ENCODE data around the gene SLCO3A1. TPM values are rescaled to one million over a fixed set of nuclear protein-coding genes. Genes with fewer than 3 reads are reported as not detected.

Gene SLCO3A1
- total and polyA plus RNA-seq, 2 experiments from 2014 or later: 1.9 to 6.9 TPM

DNA sequence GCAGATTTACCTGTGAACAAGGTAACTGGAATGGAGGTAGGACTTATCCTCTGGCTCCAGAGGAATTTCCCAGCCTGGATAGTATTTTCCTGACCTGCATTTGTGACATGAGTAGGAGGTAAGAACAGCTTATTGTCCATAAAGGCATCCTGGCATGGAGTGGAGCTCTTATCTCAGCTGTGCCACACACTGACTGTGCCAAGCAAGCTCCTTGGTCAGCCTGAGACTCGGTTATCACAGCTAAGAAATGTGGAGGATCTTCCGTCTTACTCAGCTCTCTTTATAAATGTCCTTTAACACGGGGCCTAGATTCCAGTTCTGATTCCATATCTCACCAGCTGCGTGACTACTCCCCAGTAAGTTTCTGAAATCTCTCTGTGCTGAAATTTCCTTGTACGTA lies 38.9 kb downstream of the SLCO3A1 start:
- Histone ChIP-seq H3K9me3 (ENCODE audit: low read depth) (no peaks in the 10 kb centered on the region), H3K4me1 (ENCODE audit: insufficient read depth) (peaks cover 10% of the 10 kb centered on the region; the same call in 1 of the 2 replicates), H3K4me2 (ENCODE audit: unreplicated experiment) (no peak overlapping the region), H3F3A (ENCODE audit: insufficient read depth) (no peaks in the 10 kb centered on the region; the same call in 1 of the 2 replicates), H4K20me1 (ENCODE audit: insufficient read depth) (no peaks in the 10 kb centered on the region), H3K4me3 (no peak overlapping the region), H3K9me2 (ENCODE audit: insufficient read depth) (no peaks in the 10 kb centered on the region), H3K27ac (no peak overlapping the region), H3K9ac (no peak overlapping the region), H2AFZ (no peak overlapping the region), H3K79me2 (ENCODE audit: insufficient read depth) (no peaks in the 10 kb centered on the region), H3K27me3 (replicated peaks; ENCODE audit: insufficient read depth) (no peaks in the 10 kb centered on the region), H3K36me3 (ENCODE audit: low read depth) (no peaks in the 10 kb centered on the region)
- 86 to 88% methylated on average over 5 of the region's 5 CpGs for WGBS, 2 experiments (ENCODE audit: low coverage in 1 of 2, low lambda C conversion rate in 2 of 2, missing lambda C conversion rate in 2 of 2)
- DNase-seq: no peak
- in situ Hi-C loops (cut with MboI): no loop called here
- no peak for TF ChIP-seq EZH2 (IDR thresholded peaks at IDR 0.05; ENCODE audit: insufficient read depth, poor library complexity, severe bottlenecking)
- no peak for TF ChIP-seq EZH2phosphoT487 (IDR thresholded peaks at IDR 0.05; ENCODE audit: insufficient read depth, low read depth)

DNA sequence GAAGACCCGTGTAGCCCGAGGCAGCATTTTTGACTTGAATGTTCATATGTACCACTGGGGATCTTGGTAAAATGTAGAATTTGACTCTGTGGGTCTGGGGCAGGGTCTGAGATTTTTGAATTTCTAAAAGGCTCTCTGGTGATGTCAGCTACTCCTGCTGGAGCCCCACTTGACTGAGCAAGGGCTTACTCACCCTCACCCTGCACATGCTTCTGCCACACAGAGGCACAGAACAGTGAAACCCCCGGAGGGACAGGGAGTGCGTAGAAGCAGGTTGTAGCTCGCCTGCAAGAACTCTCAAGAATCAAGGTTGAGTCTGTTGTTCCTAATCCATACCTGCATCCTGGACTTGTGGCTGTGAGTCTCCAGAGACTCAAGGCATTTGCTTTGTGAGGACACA lies 41.1 kb downstream of the SLCO3A1 start:
- in situ Hi-C loops (cut with MboI): no loop called here
- H3F3A ChIP-seq (ENCODE audit: insufficient read depth): no peaks in the 10 kb centered on the region
- no peaks in the 10 kb centered on the region for H3K79me2 ChIP-seq (ENCODE audit: insufficient read depth)
- H4K20me1 ChIP-seq (ENCODE audit: insufficient read depth): no peaks in the 10 kb centered on the region
- H3K4me1 ChIP-seq (ENCODE audit: insufficient read depth): 0 out of 2 replicates have a peak, but pooled peaks cover 6% of the 10 kb centered on the region
- H3K36me3 ChIP-seq (ENCODE audit: low read depth): no peaks in the 10 kb centered on the region
- WGBS, 2 experiments (ENCODE audit: low coverage in 1 of 2, low lambda C conversion rate in 2 of 2, missing lambda C conversion rate in 2 of 2): 82 to 85% methylated on average over 5 of the region's 5 CpGs
- H3K9me3 ChIP-seq (ENCODE audit: low read depth): no peaks in the 10 kb centered on the region
- H3K9me2 ChIP-seq (ENCODE audit: insufficient read depth): no peaks in the 10 kb centered on the region
- TF ChIP-seq EZH2 (IDR thresholded peaks at IDR 0.05; ENCODE audit: insufficient read depth, poor library complexity, severe bottlenecking) (no peak), EZH2phosphoT487 (IDR thresholded peaks at IDR 0.05; ENCODE audit: insufficient read depth, low read depth) (no peak)
- DNase-seq: peak; percentile 3
- no peak overlapping the region for H3K9ac ChIP-seq
- H3K4me2 ChIP-seq (ENCODE audit: unreplicated experiment): no peak overlapping the region
- H3K4me3 ChIP-seq: no peak overlapping the region
- H3K27me3 ChIP-seq (replicated peaks; ENCODE audit: insufficient read depth): no peaks in the 10 kb centered on the region
- no peak overlapping the region for H3K27ac ChIP-seq
- no peak overlapping the region for H2AFZ ChIP-seq

DNA sequence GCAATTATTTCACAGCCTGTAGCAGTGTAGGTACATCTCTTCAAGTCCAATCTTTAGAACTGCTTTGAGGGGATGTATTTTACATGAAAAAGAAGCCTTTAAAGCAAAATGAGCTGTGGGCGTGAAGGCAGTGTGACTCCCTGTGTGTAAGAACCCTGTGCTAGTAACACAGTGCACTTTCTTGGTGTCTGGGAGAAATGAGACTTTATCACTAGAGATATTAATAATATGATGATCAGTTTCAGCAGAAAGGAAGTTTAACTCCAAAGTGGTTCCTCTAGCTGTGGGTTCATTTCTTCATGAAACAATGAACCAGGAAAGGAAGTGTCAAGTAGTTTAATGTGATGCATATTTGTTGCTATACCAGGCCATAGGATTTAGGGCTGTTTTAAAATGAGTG lies 41.5 kb downstream of the SLCO3A1 start:
- no peaks in the 10 kb centered on the region for H3K27me3 ChIP-seq (replicated peaks; ENCODE audit: insufficient read depth)
- H3K9ac ChIP-seq: no peak overlapping the region
- WGBS, 2 experiments (ENCODE audit: low coverage in 1 of 2, low lambda C conversion rate in 2 of 2, missing lambda C conversion rate in 2 of 2): 90 to 96% methylated on average over 1 of the region's 1 CpG
- H3K36me3 ChIP-seq (ENCODE audit: low read depth): no peaks in the 10 kb centered on the region
- no peak overlapping the region for H3K4me2 ChIP-seq (ENCODE audit: unreplicated experiment)
- no peaks in the 10 kb centered on the region for H3K9me2 ChIP-seq (ENCODE audit: insufficient read depth)
- H3K9me3 ChIP-seq (ENCODE audit: low read depth): no peaks in the 10 kb centered on the region
- TF ChIP-seq EZH2 (IDR thresholded peaks at IDR 0.05; ENCODE audit: insufficient read depth, poor library complexity, severe bottlenecking): no peak
- no peak for TF ChIP-seq EZH2phosphoT487 (IDR thresholded peaks at IDR 0.05; ENCODE audit: insufficient read depth, low read depth)
- H3K79me2 ChIP-seq (ENCODE audit: insufficient read depth): no peaks in the 10 kb centered on the region
- no peaks in the 10 kb centered on the region for H3F3A ChIP-seq (ENCODE audit: insufficient read depth)
- in situ Hi-C loops (cut with MboI): no loop called here
- DNase-seq: no peak
- H2AFZ ChIP-seq: no peak overlapping the region
- no peaks in the 10 kb centered on the region for H4K20me1 ChIP-seq (ENCODE audit: insufficient read depth)
- H3K27ac ChIP-seq: no peak overlapping the region
- H3K4me1 ChIP-seq (ENCODE audit: insufficient read depth): 0 out of 2 replicates have a peak, but pooled peaks cover 6% of the 10 kb centered on the region
- no peak overlapping the region for H3K4me3 ChIP-seq

DNA sequence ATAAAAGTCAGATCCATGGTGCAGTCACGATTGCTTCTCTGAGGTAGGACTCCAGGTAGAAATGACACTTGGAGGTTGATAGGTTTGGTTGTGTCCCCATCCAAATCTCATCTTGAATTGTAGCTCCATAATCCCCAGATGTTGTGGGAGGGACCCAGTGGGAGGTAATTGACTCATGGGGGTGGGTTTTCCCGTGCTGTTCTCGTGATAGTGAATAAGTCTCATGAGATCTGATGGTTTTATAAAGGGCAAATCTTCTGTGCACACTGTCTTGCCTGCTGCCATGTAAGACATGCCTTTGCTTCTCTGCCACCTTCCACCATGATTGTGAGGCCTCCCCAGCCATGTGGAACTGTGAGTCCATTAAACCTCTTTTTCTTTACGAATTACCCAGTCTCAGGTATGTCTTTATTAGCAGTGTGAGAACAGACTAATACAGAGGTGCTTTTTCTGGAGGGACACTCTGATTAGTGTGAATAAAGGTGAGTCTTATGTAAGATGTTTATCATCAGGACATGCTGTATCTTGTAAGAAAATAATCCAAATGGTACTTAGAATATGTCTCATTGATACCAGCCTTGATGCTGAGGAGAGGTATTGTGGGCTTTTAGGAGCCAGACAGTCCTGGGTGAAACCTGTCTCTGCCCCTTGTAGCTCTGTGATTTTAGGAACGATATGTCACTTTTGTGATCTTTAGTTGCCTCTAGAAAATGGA lies 43.0 kb downstream of the SLCO3A1 start:
- TF ChIP-seq EZH2phosphoT487 (IDR thresholded peaks at IDR 0.05; ENCODE audit: insufficient read depth, low read depth) (no peak), EZH2 (IDR thresholded peaks at IDR 0.05; ENCODE audit: insufficient read depth, poor library complexity, severe bottlenecking) (no peak)
- DNase-seq: no peak
- Histone ChIP-seq H3K79me2 (ENCODE audit: insufficient read depth) (no peaks in the 10 kb centered on the region), H3K27me3 (replicated peaks; ENCODE audit: insufficient read depth) (no peaks in the 10 kb centered on the region), H3K9me3 (ENCODE audit: low read depth) (no peaks in the 10 kb centered on the region), H3K9me2 (ENCODE audit: insufficient read depth) (no peaks in the 10 kb centered on the region), H3K4me2 (ENCODE audit: unreplicated experiment) (no peak overlapping the region), H4K20me1 (ENCODE audit: insufficient read depth) (no peaks in the 10 kb centered on the region), H3K4me3 (no peak overlapping the region), H3F3A (ENCODE audit: insufficient read depth) (no peaks in the 10 kb centered on the region), H3K36me3 (ENCODE audit: low read depth) (no peaks in the 10 kb centered on the region), H3K4me1 (ENCODE audit: insufficient read depth) (no peaks in the 10 kb centered on the region), H3K9ac (no peak overlapping the region), H3K27ac (no peak overlapping the region), H2AFZ (no peak overlapping the region)
- in situ Hi-C loops (cut with MboI): no loop called here
- 70 to 72% methylated on average over 5 of the region's 5 CpGs for WGBS, 2 experiments (ENCODE audit: low coverage in 1 of 2, low lambda C conversion rate in 2 of 2, missing lambda C conversion rate in 2 of 2)

Data from GM23248 (cell line).